WI38 (cell line): ENCODE measurements around the gene PIF1.
"Not testable (repeated sequence)": the region's sequence is repeated elsewhere in the genome, so short reads cannot be mapped to it uniquely, and the experiment has no call there.

Source experiments
- H3K4me3 ChIP-seq: 2 replicates; pipeline ENCODE4 v1.5.1; 2011; ENCODE audit warnings: low read depth, mild to moderate bottlenecking, control low read depth, low read length
- TF ChIP-seq, protein P1 (sequence below): IDR thresholded peaks from 2 replicates; pipeline ENCODE4 v1.5.1; 2012; ENCODE audit warnings: low read depth, mild to moderate bottlenecking, control low read depth, low read length

PIF1 gene

DNA sequence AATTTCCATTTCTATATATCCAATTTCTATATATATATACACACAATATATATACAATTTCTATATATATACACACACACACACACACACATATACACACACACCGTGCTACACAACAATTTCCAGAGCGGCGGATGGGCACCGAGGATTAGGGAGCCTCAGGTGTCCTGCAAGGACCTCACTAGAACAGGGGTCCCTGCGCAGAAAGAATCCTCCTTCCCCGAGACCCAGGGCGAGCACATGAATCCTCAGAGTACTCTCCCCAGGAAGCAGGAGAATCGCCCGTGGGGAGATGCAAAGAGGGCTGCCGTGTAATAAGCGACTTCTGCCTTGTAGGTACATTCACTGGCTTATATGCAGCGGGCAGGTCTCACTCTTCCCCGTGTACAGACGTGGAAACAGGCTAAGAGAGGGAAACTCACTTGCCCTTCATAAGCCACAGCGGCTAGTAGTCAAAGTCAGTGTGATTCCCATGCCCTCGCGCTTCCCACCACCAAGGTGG is 467 bp downstream of the PIF1 start:
- TF ChIP-seq, protein P1, sequence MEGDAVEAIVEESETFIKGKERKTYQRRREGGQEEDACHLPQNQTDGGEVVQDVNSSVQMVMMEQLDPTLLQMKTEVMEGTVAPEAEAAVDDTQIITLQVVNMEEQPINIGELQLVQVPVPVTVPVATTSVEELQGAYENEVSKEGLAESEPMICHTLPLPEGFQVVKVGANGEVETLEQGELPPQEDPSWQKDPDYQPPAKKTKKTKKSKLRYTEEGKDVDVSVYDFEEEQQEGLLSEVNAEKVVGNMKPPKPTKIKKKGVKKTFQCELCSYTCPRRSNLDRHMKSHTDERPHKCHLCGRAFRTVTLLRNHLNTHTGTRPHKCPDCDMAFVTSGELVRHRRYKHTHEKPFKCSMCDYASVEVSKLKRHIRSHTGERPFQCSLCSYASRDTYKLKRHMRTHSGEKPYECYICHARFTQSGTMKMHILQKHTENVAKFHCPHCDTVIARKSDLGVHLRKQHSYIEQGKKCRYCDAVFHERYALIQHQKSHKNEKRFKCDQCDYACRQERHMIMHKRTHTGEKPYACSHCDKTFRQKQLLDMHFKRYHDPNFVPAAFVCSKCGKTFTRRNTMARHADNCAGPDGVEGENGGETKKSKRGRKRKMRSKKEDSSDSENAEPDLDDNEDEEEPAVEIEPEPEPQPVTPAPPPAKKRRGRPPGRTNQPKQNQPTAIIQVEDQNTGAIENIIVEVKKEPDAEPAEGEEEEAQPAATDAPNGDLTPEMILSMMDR, result no peak
- H3K4me3 ChIP-seq, result peak overlapping the region; percentile 77

DNA sequence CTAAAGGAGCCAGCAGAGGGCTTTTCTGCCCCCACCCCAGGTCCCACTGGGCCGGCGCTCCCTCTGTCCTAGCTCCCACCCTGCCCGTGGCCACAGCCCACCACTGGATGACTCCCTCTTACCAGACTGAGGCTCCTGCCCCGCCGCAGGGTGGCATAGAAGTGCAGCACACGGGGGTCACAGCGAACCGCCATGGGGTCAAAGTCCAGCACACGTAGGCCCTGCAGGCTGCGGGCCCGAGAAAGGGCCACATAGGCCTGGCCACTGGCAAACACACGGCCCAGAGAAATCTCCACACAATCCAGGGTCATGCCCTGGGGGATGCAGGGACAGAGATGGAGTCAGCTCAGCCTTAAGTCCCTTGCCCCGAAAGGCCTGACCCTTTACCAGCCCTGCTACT is 9.0 kb downstream of the PIF1 start:
- TF ChIP-seq, protein P1, result no peak
- no peak overlapping the region for H3K4me3 ChIP-seq

DNA sequence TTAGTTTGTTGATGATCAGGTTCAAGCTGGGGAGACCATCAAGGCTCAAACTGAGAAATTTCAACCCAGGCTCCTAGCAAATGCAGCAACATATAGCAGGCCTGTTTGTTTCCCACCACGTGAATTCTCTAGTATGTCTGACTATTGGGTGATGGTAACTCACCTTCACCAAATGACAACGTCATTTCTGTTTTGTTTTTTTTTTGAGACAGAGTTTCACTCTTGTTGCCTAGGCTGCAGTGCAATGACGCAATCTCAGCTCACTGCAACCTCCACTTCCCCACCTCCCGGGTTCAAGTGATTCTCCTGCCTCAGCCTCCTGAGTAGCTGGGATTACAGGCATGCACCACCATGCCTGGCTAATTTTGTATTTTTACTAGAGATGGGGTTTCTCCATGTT is 10.5 kb downstream of the PIF1 start:
- H3K4me3 ChIP-seq, result not testable (repeated sequence)

DNA sequence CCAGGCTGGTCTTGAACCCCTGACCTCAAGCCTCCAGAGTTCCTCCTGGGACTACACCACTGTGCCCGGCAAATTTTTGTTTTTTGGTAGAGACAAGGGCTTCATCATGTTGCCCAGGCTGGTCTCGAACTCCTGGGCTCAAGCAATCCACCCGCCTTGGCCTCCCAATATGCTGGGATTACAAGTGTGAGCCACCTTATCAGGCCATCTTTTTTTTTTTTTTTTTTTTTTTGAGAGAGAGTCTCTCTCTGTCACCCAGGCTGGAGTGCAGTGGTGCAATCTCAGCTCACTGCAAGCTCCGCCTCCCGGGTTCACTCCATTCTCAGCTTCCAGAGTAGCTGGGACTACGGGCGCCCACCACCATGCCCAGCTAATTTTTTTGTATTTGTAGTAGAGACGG is 11.2 kb downstream of the PIF1 start:
- H3K4me3 ChIP-seq, result not testable (repeated sequence)

GRCh38 chr15:64813075-64813474 is 12.4 kb downstream of the PIF1 start:
- no peak overlapping the region for H3K4me3 ChIP-seq
- TF ChIP-seq, protein P1, result no peak

DNA sequence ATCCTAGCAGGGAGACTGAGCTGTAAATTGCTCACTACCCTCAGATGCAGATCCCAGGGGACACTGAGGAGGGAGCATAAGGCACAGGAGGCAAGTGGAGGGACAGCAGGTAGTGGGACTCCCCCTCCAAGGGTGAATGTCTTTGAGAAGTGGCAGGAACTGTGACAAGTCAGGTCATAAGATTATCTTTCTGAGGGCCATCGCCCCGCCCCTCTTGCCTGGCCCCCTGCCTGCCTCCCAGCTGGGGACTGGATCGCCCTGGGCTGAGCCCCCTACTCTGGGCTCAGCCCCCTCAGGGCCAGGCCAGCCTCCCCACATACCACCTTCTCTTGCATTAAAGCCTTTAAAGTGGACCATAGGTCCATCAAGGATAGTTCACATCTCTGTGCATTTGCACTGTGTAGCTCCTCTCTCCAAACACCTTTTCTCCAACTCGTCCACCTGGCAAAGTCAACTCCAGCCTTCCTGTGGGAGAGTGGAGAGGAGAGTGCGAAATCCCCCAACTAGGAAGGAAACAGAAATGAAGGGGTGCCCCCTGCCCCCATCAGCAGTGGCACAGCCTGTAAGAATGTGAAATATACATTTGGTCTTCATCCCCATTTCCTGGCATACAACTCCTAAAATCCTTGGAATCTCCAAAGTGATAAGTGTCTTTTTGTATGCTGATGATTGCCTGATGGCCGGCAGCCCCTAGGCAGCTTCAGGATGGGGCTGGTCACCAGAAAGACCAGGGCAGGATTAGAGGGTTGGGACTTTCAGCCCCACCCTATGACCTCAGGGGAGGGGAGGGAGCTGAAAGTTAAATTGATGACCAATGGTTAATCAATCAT is 14.7 kb downstream of the PIF1 start:
- TF ChIP-seq, protein P1, result no peak
- H3K4me3 ChIP-seq, result no peak overlapping the region

DNA sequence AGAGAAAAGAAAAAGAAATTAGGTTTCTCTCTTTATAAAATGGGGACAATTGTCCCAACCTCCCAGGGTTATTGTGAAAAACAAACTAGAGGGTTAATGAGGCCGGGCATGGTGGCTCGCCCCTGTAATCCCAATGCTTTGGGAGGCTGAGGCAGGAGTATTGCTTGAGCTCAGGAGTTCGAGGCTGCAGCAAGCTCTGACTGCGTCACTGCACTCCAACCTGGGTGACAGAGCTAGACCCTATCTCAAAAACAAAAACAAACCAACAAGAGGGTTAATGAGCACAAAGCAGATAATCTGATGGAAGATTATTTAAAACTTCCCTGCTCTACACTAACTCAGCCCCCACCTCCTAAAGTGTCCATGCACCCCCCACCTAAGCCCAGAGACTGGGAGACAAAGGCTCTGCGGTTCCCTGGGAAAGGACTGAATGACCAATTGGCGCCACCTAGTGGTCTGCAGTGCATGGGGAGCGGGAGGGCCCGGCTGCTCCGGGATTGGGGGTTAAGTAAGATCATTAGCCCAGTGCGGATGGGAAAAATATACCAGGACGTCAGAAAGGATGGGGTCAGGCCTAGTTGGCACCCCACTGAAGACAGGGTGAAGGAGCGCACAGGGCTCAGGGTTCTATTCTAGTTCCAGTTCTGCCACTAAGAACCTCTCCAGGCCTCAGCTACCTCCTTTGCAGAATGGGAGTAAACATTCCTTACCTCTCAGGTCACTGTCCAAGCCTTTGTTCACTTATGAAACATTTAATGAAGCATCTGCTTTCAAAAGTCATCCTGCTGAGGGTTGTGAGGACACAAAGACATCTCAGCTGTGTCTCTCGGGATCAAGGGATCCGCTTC is 15.6 kb downstream of the PIF1 start:
- no peak overlapping the region for H3K4me3 ChIP-seq
- TF ChIP-seq, protein P1, result peak; percentile 93

- no peak overlapping the region for H3K4me3 ChIP-seq
- TF ChIP-seq, protein P1, result no peak
Measured at GRCh38 chr15:64808785-64809453, 16.5 kb downstream of the PIF1 start.
